Activated naive CD8-positive, alpha-beta T cell treated with anti-CD3 and anti-CD28 coated beads, Interleukin-2, amount 50 U/mL, for 24 hours (primary cell): ENCODE measurements around the gene GTF3C5.
A peak's percentile ranks its signal among the peaks of the same experiment; 100 is the strongest.

Experiments
- ATAC-seq: fragments of 150-1000 bp; cut with Tn5 transposase; one replicate; pipeline ENCODE4 v1.10.0; 2021
- DNase-seq: peaks from one replicate; pipeline ENCODE4 v3.0.0; 2021
- H3K27ac Mint-ChIP-seq: one replicate; pipeline ENCODE4 v1.8.0; 2021; ENCODE audit warnings: mild to moderate bottlenecking, mixed read lengths
- H3K27me3 Mint-ChIP-seq: one replicate; pipeline ENCODE4 v1.8.0; 2021; ENCODE audit warnings: mixed read lengths
- H3K36me3 Mint-ChIP-seq: one replicate; pipeline ENCODE4 v1.8.0; 2021; ENCODE audit warnings: low read depth, mixed read lengths
- H3K4me1 Mint-ChIP-seq: one replicate; pipeline ENCODE4 v1.8.0; 2021; ENCODE audit warnings: mixed read lengths
- H3K4me3 Mint-ChIP-seq: one replicate; pipeline ENCODE4 v1.8.0; 2021; ENCODE audit warnings: mild to moderate bottlenecking, moderate library complexity, mixed read lengths
- H3K9me3 Mint-ChIP-seq: one replicate; pipeline ENCODE4 v1.8.0; 2021; ENCODE audit warnings: mixed read lengths

GTF3C5 gene

GRCh38 chr9:133103183-133103986 is 72.6 kb downstream of the GTF3C5 start:
- no peaks in the 10 kb centered on the region for H3K27me3 Mint-ChIP-seq
- DNase-seq (peak; percentile 59), ATAC-seq (peak; percentile 26)
- H3K4me1 Mint-ChIP-seq: no peaks in the 10 kb centered on the region
- H3K36me3 Mint-ChIP-seq: peaks cover 27% of the 10 kb centered on the region
- no peak overlapping the region for H3K27ac Mint-ChIP-seq
- no peaks in the 10 kb centered on the region for H3K9me3 Mint-ChIP-seq
- H3K4me3 Mint-ChIP-seq: no peak overlapping the region

- H3K4me3 Mint-ChIP-seq: no peak overlapping the region
- peaks cover 21% of the 10 kb centered on the region for H3K36me3 Mint-ChIP-seq
- H3K9me3 Mint-ChIP-seq: no peaks in the 10 kb centered on the region
- no peaks in the 10 kb centered on the region for H3K4me1 Mint-ChIP-seq
- H3K27ac Mint-ChIP-seq: no peak overlapping the region
- DNase-seq (no peak), ATAC-seq (no peak)
- no peaks in the 10 kb centered on the region for H3K27me3 Mint-ChIP-seq
These were observed 73.2 kb downstream of the GTF3C5 start for GRCh38 chr9:133103987-133104505.

DNA sequence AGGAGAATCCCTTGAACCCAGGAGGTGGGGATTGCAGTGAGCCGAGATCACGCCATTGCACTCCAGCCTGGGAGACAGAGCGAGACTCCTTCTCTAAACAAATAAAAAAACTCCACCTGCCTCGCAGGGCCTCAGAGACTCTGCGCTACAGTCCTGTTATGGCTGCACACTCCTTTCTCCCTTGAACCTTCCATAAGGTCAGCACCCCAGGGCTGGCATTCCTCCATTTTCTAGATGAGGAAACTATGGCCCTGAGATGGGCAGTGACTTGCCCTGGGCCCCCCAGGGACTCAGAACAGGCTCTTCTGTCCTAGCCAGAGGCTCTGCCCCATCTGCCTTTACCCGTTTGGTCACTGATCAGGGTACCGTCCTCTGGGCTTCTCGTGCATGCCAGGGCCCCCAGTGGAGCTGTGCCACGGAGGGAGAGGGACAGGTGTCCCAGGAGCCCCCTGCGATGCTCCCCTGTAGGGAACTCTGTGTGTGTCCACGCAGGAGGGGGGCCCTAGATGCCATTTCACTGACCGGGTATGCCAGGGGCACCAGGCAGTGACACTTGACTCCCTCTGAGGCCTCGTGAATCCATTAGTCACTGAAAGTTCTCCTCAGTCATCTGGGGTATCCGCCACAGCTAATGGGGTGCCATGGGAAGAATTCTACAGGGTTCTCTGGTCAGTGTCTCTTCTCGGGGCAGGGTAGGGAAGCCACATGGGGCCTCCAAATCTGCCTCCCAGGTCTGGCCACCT is 74.1 kb downstream of the GTF3C5 start:
- H3K9me3 Mint-ChIP-seq: no peaks in the 10 kb centered on the region
- H3K4me1 Mint-ChIP-seq: peaks cover 1% of the 10 kb centered on the region
- H3K27ac Mint-ChIP-seq: no peak overlapping the region
- H3K4me3 Mint-ChIP-seq: no peak overlapping the region
- peaks cover 22% of the 10 kb centered on the region for H3K36me3 Mint-ChIP-seq
- no peaks in the 10 kb centered on the region for H3K27me3 Mint-ChIP-seq
- no peak for DNase-seq
- ATAC-seq: no peak

DNA sequence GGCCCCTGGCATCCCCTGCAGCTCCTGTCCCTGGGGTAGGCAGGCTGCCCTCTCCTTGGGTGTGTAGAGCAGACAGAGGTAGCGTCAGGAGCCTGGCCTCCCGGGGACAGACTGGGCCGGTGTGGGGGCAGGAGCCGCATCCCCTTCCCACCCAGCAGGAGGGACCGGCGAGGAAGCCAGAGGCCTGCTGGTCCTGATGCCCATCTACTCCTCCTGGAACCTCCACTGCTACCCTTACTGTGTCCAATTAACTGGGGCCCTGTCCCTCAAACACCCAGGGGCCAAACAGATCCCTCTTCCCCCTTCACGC is 74.6 kb downstream of the GTF3C5 start:
- no peak overlapping the region for H3K4me3 Mint-ChIP-seq
- H3K4me1 Mint-ChIP-seq: peaks cover 6% of the 10 kb centered on the region
- H3K36me3 Mint-ChIP-seq: peaks cover 25% of the 10 kb centered on the region
- H3K9me3 Mint-ChIP-seq: no peaks in the 10 kb centered on the region
- no peak overlapping the region for H3K27ac Mint-ChIP-seq
- no peaks in the 10 kb centered on the region for H3K27me3 Mint-ChIP-seq
- DNase-seq: no peak
- ATAC-seq: no peak

DNA sequence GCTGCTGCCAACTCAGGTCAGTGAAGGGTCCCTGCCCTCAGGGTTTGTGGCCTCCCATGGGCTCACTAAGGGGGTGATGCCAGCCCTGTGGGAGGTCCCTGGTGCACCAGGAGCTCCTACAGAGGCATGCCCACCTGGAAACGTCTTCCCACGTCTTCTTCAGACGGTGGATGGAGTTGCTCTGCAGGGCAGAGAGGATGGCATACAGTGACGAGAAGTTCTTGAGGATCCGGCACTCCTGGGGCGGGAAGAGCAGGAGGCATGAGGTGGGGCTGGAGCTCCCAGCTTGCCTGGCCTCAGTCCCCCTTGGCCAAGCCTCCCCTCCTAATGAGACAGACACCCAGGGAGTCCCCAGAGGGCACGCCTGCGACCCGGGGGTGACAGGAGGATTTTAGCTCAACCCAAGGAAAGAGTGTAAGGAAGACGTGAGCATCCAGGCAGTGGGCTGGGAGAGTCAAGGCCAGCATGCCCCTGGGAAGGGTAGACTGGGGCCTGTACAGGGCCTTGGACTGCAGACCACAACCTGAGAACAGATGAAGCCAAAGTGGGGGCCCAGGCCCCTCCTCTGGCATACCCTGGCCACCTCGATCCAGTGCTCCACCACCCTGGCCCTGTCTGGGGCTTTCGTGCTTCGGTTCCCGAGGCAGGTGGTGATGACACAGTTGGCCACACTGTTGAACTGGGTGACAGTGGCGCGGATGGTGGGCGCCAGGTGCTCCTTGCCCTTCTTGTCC is 75.9 kb downstream of the GTF3C5 start:
- ATAC-seq (no peak), DNase-seq (no peak)
- Mint-ChIP-seq H3K27ac (no peak overlapping the region), H3K4me1 (peaks cover 8% of the 10 kb centered on the region), H3K36me3 (peaks cover 19% of the 10 kb centered on the region), H3K4me3 (no peak overlapping the region), H3K27me3 (no peaks in the 10 kb centered on the region), H3K9me3 (no peaks in the 10 kb centered on the region)

- Mint-ChIP-seq H3K27me3 (no peaks in the 10 kb centered on the region), H3K27ac (no peak overlapping the region), H3K4me1 (peaks cover 10% of the 10 kb centered on the region), H3K9me3 (no peaks in the 10 kb centered on the region), H3K4me3 (no peak overlapping the region), H3K36me3 (peaks cover 18% of the 10 kb centered on the region)
- no peak for DNase-seq
- no peak for ATAC-seq
These were observed 76.5 kb downstream of the GTF3C5 start for GRCh38 chr9:133107245-133107722.
